SW480 (cell line): ENCODE measurements around the gene FBXL3.

Source experiments
- DNase-seq: peaks from one replicate; pipeline ENCODE4 v3.0.0-alpha.2; 2016; ENCODE audit warnings: low spot score

The FBXL3 gene, protein sequence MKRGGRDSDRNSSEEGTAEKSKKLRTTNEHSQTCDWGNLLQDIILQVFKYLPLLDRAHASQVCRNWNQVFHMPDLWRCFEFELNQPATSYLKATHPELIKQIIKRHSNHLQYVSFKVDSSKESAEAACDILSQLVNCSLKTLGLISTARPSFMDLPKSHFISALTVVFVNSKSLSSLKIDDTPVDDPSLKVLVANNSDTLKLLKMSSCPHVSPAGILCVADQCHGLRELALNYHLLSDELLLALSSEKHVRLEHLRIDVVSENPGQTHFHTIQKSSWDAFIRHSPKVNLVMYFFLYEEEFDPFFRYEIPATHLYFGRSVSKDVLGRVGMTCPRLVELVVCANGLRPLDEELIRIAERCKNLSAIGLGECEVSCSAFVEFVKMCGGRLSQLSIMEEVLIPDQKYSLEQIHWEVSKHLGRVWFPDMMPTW

GRCh38 chr13:77026861-77027621 is at the start of gene FBXL3:
Gene FBXL3 (minus strand): TSS chr13:77027159. CDS start chr13:77021860, 5,299 bp downstream.
- peak; percentile 82 for DNase-seq

DNA sequence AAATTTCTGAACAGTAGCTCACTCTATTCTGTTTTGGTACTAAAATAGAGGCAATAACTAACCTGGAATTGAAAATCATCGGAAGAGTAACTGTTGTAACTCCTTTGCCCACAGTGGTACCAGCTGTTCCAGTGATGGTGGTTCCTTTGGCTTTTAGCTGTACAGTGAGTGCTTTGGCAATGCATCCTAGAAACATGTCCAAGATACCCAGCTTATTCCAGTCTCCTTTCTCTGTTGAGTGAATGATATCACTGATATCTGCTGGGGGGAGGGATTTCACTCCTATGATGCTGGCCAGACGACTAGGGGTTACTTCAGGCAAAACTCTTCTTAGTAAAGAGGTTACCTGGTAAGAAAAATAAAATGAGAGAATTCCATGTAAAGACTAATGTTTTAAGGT is 40.6 kb upstream of the FBXL3 start:
- no peak for DNase-seq

- no peak for DNase-seq
These were observed 38.6 kb upstream of the FBXL3 start for GRCh38 chr13:77065461-77066147.

DNA sequence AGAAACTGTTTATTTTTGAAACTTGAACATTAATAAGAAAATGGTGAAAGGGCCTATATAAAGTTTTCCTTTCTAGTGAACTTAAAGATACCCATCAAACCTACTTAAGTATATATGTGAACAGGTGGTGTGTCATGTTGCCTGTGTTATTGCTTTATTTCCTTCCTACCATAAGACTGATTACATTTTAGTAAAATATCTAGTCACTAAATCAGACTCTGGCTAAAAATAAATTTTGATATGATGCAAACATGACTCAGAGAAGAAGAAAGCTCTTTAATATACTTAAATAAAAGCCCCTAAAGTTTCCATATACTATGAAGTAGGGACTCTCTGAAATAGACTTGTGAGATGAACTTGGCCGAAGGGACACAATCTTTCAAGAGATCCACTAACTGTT is 35.1 kb upstream of the FBXL3 start:
- no peak for DNase-seq

DNA sequence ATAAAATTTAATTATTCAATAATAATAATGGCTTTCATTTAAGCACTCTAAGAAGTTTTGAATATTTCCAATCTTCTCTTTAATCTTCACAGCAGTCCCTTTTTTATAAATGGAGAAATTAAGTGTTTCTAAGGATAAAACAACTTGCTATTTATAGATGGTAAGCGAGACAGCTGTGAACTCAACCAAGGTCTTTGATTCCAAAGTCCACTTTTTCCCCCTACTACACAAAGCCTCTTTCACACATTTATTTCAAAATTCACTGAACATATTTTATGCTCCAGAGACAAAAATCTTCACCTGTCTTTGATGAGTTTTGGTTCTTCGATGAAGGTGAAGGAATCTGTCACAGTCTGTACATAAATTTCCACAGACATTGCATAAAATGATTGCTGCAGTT is 34.4 kb upstream of the FBXL3 start:
- DNase-seq, result no peak

- no peak for DNase-seq
These were observed 29.9 kb upstream of the FBXL3 start for GRCh38 chr13:77056886-77057285.

DNA sequence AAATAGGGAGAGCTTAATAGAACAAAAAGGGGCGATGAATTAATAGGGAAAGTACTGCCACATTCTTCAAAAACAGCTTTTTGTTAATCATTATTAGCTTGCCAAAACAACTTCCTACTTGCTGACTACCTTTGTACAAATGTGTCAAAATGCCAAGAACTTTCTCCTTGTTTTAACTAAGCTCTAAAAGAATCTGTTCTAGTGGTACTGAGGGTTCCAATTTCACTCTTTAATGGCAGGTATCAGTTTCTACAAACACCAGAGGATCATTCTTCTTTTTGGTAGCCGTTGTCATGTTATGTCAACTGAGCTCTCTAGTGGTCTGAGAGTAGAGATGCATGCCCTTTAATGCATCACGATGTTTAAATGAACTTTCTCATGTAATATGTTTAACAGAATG is 29.4 kb upstream of the FBXL3 start:
- DNase-seq, result no peak

DNA sequence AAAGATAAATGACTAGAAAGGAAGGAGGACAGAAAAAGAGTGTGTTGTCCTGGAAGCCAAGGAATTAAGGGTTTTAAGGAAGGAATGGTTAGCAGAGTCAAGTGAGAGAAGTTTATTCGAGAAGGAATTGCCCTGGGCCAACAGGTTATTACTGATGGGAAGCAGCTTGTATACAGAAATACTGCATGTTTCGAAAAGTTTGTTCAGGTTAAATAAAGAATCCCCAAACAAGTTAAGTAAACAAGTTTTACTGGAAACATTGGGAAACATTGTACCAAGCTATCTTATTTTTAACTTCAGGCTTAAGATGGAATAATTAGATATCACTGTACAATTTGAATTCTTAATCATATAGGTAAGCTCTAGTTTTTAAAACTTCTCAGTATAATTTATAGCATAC is 28.2 kb upstream of the FBXL3 start:
- no peak for DNase-seq

DNA sequence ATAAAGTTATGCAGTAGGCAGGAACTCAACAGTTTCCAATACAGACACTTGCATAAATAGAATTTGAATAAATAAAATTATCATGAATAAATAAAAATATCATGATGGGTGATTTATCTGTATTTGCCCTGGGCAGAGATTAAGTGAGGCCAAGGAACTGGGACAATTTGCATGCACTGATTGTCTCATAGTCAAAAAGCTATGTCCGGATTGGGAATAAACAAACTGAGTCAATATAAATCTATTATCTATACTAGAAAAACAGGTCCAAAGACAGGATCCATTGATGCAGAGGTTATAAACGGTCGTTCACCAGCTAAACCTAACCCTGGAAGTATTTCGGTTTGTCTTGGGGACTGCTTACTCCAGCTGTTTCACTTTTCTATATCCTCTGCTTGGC is 26.2 kb upstream of the FBXL3 start:
- no peak for DNase-seq

DNA sequence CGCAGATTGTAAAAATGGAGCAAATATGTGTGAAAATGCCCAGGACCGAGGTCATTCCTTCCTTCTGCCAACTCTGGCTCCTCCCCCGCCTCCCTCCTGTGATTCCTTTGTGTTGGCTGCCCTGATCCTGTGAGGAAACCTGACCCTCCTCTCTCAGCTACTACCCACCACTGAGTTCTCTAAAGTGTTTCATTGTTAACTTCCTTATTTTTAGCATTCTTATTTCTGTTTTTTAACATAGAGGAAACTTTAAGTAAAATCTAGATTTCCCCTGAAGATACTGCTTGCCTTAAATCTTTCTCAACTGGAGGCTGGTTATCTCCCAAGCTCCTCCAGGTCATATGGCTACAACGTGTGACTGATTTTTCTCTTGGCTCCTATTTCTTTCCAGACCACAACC is 21.7 kb upstream of the FBXL3 start:
- DNase-seq, result no peak

DNA sequence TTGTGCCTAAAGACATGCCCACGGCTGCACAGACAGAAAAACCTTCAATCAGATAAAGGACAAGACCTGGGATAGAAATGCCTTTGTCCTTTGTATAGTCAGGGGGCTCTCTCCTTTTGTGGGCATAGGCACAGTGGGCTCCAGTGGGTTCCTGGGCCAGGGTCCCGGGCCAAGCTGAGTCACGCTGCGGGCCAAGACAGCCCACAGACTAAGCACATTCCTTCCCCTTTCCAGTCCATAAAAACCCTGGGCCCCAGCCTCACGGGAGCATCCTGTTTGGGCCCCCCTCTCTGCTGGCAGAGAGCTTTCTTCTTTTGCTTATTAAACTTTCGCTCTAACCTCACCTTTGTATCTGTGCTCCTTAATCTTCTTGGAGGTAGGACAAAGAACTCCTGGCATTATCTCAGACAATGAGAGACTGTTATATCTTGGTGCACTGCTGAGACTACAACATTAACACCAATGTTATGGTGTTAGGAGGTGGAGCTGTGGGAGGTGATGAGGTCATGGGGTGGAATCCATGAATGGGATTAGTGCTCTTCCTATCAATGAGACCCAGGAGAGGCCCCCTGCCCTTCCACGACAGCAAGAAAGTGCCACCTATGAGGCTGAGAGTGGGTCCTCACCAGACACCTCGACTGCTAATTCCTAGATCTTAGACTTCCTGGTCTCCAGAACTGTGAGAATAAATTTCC is 20.8 kb upstream of the FBXL3 start:
- no peak for DNase-seq

DNA sequence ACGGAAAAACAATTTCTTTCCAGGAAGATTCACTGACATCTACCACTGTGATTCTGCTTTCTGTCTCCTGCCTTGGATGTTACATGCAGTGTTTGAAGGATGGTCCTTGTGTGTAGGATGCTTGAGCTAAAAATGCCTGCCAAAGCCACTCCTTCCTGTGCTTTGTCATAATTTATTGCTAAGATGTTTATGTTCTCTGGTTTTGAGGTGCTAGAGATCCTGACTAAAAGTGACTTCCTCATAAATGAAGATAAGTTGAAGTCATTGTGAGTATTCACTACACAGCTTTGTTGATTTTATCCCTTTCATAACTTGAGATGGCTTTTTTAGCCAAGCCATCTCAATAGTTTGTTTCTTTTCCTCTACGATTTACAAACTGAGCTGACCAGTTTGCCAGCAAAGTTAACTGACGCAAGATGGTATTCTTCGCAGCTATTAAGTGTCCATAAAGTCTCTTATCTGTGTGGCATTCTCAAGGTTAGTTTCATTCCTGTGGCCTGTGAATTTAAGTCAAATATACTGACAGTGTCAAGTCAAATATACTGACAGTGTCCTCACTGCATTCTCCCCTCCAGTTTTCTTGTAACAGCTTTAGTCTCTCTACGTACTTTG is 15.7 kb upstream of the FBXL3 start:
- no peak for DNase-seq

DNA sequence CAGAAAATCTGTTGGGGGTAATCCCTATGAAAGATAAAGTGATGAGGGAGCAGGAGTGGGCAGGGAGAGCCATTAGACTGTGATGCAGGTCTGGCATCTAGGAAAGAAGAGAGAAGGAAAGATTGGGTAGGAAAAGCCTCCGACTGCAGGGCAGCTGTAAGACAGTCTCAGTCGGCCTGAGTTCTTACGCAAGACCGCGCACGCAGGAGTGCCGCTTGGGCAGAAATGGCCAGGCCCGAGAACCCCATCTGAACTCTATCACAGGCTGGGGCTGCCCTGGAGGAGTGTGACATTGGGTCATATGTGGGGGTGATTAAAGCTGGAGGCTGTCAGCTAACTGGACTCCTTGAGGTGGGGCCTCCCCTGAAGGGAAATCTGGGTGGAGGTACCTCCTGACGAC is 13.9 kb upstream of the FBXL3 start:
- DNase-seq, result no peak

GRCh38 chr13:77040076-77040475 is 13.1 kb upstream of the FBXL3 start:
- no peak for DNase-seq

DNA sequence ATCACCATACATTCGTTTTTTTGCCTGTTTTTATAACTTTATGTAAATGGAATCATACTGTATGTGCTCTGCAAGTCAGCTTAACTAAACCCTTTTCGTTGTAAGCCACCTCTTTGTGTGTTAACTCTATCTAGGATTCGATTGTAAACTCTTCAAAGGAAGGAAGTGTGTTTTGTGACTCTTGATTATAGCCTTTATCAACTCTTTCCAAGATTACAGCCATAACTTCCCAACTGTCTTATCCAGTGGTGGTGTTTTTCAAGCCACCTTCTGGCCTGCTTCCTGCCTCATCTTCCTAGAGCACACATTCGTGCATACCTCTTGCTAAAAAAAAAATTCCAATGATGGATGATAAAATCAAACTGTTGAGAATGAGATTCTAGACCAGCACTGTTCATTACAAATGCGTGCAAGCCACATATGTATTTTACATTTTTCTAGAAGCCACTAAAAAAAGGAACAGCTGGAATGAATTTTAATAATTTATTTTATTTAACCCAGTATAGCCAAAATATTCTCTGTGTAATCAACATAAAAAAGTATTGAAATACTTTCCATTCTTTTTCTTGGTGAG is 12.0 kb upstream of the FBXL3 start:
- no peak for DNase-seq

DNA sequence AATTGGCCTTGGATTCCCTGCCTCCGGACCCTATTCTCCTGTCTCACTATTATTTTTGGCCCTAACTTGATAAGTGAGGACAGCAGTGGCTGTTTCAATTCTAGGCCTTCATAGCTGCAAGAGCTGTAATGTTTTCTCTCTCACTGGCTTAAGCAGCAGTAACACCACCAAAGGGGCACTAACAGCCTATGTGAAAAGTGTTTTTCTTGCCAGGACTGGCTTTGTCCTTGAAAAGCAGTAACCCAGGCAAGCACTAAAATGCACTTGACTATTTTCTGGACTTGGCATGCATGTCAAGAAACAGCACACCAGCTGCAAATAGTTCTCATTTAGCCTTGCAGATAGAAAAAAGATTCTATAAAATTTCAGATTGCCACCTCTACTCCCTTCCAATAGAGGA is 9.3 kb upstream of the FBXL3 start:
- DNase-seq, result no peak

DNA sequence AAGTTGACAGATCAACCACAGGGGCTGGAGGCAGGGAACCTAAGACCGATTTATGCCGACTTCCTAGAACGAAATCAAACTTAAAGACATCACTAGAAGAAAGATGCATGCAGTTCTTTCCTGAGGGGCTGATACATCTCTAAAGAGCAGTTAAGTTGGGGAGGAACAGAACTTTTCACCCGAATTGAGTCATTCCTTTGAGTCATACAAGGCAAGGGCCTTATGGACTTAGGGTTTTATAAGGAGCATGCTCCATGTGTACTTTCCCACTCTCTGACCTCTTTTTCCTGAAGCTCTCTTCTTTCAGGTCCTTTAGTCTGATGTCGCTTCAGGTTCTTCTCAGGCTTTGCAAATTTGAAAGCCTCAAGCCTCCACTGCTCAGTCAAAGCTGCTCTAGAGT is 7.9 kb upstream of the FBXL3 start:
- no peak for DNase-seq

DNA sequence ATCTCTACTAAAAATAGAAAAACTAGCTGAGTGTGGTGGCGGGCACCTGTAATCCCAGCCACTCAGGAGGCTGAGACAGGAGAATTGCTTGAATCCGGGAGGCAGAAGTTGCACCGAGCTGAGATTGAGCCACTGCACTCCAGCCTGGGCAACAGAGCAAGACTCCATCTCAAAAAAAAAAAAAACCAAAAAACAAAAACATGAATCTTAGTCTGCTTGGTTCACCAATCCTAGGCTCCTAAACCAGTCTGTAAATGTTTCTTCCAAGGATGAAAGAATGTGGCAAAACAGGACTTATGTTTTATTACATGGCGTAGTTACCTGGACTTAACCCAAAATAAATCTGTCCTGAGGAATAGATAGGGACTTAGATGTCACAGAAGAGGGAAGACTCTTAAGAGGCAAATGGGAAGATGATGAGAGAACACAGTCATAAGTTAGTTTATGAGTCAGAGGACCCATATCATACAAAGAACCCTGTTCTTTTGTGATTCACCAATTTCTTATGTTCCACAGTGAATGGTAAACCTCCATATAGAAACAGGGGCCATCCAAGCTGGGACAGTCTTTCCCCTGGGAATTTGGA is 6.9 kb upstream of the FBXL3 start:
- no peak for DNase-seq

DNA sequence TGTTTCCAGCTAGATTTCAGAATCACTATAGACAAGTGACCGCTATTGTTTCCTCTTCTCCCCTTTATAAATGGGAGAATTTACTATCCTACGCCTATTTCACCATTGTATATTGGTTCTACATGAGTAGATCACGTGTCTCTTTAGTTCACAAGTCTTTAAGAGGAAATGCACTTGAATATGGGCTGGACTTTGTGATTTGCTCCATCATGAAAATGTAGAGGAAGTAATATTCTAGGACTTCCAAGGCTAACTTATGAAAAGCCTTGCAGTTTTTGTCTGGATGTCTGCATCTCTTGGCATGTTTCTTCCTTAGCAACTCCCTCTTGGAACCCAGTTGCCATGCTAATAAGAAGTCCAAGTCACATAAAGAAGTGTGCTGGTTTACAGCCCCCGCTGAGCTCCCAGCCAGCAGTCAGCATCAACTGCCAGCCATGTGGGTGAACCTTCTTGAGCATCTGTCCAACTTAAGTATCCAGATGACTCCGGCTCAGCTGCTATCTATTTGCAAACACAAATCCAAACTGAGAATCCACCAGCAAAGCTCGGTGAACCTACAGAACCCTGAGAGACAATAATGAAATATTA is 4.8 kb upstream of the FBXL3 start:
- no peak for DNase-seq

GRCh38 chr13:77029436-77029835 is 2.5 kb upstream of the FBXL3 start:
- no peak for DNase-seq

DNA sequence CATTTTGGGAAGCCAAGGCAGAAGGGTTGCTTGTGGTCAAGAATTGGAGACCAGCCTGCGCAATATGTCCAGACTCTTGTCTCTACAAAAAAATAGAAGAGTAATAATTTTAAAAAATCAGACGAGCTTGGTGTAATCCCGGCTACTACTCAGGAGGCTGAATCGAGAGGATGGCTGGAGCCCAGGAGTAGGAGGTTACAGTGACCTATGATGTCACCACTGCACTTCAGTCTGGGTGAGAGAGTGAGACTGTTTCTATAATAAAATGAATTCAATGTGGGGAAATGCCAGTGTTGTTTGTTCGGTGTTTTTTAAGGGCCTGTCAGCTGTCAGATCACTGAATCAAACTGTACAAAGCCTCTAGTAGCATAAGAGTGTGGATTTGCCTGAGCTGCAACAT is 1.2 kb upstream of the FBXL3 start:
- DNase-seq, result no peak
